ENCODE results near the gene APOBEC3A.

The APOBEC3A gene

GRCh38 chr22:38957046-38957770 is at the start of gene APOBEC3A:
Gene APOBEC3A, plus strand, starts transcription at chr22:38957609. Its CDS starts 83 bp downstream, at chr22:38957692.
- no peak for DNase-seq

DNA sequence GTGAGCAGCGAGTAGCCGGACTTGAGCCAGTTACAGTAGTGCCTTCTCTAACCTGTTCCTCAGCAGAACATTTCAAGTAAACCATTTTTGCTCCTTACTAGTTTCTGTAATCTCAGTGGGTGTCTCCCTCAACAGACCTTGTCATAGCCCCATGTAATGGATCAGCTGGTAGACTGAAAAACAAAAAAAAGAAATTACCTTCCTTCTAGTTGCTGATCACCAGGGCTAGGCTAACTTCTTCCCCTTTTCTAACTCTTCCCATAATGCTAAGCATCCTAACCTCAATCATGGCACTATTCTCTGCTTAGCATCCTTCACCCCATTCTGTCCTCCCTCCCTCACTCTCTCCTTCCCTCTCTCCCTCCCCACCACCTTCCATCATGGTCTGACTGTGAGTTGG is 49.6 kb upstream of the APOBEC3A start:
- DNase-seq: no peak

GRCh38 chr22:38911434-38911833 is 46.0 kb upstream of the APOBEC3A start:
- DNase-seq: no peak

GRCh38 chr22:38919631-38920190 is 37.7 kb upstream of the APOBEC3A start:
- DNase-seq: no peak

GRCh38 chr22:38921120-38921519 is 36.3 kb upstream of the APOBEC3A start:
- DNase-seq: no peak

- no peak for DNase-seq
Observed at GRCh38 chr22:38921806-38922205, 35.6 kb upstream of the APOBEC3A start.

DNA sequence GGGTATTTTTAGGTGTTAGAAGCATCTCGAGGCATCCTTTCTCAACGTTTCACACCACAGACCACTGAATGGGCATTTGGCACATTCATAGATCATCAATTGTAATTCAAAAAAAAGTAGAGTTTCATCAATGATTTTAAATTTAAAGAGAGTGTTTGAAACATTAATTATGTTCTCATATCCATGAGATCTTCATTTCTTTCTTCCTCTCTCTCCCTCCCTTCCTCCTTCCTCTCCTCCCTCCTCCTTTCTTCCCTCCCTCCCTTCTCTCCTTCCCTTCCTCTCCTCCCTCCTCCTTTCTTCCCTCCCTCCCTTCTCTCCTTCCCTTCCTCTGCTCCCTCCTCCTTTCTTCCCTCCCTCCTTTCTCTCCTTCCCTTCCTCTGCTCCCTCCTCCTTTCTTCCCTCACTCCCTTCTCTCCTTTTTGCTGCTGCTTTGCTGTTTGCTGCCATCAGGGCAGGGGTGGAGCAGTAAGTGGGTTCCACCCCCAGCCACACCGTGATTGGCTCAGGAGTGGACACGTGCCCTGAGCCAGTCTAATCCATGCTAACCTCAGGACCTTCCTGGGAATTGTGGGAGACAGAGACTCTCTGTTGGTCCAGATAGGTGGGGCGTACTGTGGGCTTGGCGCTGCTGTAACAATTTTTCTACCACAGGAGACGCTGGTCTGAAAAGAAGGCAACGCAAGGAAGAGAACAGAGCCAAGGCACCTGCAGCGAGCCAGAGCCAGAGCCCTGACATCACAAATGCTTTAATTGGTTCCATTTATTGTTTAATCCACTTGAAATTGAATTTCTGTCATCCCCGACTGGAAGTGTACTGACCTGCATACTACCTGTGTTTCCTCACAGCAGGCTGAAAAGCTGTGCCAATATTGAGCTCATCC is 33.7 kb upstream of the APOBEC3A start:
- DNase-seq: peak; percentile 83

- peak; percentile 73 for DNase-seq
Observed at GRCh38 chr22:38924347-38924952, 33.0 kb upstream of the APOBEC3A start.

DNA sequence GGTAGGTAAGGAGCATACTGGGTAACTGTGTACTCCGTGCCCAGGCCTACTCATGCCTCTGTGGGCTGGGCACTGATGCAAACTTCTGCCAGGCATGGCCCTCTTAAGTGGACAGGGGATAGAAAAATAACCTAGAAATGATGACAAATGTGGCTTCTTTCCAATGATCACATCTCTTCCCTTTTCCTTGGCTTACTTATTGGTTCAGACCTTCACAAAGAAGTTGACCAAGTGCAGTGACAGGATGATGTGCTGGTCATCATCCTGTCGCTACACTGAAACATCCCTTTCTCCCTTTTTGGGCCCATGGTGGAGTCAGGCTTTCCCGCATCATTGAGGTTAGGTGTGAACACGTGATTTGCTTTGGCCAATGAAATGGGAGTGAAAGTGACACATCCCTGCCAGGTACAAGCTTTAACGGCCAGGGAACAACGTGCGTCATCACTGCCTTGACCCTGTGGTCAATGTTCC is 31.8 kb upstream of the APOBEC3A start:
- no peak for DNase-seq

DNA sequence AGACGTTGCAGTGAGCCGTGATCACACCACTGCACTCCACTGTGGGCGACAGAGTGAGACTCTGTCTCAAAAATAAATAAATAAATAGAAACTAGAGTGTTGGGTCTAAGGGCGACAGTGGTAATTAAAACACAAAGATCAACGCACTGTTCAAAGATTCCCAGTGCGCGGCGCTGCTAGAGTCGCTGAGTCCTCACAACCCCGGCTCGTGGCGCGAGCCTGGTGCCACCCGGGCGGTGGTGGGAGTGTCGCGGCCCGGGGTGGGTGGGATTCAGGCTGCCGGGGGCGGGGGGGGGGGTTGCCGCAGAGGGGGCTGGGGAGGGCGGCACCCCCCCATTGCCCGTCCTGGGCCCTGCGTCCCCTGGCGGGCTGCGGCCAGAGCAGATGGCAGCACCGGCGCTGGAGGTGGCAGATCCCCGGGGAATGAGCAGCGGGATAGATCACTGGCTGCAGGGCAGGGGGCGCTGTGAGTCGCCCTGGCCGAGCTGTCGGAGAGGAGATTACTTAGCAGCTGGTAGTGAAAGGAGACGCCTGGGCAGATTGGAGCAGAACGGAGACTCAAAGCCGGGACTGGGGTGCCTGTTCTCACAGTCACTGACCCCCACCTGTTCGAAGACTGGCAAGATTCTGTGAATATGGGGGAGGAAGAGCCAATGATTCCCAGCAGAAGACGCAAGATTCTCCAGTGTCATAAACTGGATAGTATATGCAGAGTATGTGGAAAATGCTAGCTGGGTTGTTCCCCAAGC is 30.2 kb upstream of the APOBEC3A start:
- DNase-seq: peak; percentile 61

DNA sequence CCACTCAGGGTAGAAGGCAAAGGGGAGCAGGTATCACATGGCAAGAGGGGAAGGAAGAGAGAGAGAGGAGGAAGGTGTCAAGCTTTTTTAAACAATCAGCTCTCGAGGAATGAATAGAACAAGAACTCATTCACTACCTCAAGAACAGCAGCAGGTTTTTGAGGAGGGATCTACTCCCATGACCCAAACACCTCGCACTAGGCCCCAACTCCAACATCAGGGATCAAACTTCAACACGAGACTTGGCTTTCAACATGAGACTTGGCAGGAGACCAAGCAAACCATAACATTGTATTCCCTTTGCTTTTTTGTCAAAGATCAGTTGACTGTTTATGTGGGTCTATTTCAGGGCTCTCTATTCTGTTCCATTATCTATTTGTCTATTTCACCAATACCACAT is 26.9 kb upstream of the APOBEC3A start:
- no peak for DNase-seq

- DNase-seq: no peak
Observed at GRCh38 chr22:38935023-38935422, 22.4 kb upstream of the APOBEC3A start.

DNA sequence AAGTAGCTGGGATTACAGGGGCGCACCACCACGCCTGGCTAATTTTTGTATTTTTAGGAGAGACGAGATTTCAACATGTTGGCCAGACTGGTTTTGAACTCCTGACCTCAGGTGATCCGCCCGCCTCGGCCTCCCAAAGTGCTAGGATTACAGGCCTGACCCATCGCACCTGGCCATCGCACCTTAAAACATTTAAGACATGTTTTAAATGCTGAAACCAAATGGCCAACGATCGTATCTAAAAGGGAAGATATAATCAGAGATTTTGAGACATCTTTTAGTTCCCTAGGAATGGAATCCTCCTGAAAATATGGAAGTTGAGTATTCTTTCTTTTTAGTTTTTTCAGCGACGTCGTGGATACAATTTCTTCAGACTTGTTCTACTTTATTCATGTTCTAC is 21.8 kb upstream of the APOBEC3A start:
- DNase-seq: no peak

DNA sequence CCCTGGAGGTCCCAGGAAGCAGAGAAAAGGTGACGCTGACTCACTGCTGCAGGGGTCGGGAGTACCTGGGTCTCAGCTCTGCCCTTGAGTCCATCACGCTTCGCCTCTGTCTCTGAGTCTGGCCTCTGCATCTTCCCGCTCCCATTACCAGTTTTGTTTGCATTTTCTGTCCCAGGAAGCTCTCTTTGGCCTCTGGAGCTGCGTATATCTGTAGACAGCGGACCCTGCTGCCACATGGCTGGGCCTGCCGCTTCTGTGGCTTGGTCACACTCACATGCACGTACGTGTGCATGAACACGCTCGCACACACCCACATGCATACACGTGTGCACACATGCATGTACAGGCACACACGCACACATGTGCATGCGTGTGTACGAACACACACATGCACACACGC is 20.8 kb upstream of the APOBEC3A start:
- no peak for DNase-seq

DNA sequence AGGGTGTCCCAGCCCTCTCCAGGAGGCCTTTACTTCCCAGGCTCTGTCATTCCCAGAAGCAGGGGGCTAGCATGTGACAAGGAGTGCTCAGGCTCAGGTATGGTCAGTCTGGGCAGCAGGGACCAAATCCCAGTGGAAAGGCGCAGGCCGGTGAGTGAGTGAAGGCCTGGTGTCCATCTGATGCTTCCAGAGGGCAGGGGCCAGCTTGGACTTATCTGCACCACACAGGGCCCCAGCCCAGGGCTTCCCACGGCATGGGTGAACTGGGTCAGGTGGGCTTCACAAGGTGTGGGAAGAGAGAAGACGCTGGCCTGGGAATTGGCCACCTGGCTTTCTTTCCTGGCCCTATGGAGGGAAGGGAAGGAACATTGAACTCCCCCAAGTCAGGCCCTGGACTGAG is 20.4 kb upstream of the APOBEC3A start:
- no peak for DNase-seq

GRCh38 chr22:38937541-38937940 is 19.9 kb upstream of the APOBEC3A start:
- DNase-seq: no peak

GRCh38 chr22:38938221-38938620 is 19.2 kb upstream of the APOBEC3A start:
- DNase-seq: no peak

DNA sequence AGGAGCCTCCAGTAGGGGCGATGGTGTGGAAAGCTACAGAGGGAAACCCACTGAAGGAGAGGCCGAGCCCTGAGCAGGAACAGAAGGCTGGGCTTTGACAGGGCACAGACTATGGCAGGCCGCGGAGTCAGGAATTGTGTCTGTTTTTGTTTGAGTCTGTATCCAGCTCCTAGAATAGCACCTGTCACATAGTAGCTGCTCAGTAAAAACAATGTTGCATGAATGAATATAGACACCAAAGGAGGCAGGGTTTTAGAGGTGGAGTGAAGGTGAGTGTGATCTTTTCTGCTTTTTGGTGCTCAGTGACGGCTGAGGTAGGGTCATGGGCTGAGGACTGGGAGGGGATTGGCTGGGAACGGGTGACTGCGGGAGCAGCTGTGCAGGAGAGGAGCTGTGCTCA is 18.5 kb upstream of the APOBEC3A start:
- no peak for DNase-seq

DNA sequence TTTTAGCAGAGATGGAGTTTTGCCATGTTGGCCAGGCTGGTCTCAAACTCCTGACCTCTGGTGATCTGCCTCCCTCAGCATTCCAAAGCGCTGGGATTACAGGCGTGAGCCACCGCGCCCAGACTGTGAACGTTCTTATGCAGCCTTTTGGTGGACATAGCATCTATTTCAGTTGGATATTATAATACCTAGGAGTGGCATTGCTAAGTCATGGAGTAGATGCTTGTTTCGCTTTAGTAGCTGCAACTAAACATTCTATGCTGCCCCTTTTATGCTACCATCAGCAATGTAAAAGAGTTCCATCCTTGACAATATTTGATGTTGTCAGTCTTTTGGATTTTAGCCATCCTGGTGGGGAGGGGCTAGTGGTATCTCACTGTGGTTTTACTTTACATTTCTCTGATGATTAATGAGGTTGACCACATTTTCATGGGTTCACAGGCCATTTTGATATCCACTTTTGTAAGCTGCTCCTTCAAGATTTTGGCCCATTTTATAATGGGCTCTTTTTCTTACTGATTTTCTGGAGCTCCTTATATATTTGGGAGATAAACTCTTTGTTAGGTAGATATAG is 16.5 kb upstream of the APOBEC3A start:
- DNase-seq: no peak

DNA sequence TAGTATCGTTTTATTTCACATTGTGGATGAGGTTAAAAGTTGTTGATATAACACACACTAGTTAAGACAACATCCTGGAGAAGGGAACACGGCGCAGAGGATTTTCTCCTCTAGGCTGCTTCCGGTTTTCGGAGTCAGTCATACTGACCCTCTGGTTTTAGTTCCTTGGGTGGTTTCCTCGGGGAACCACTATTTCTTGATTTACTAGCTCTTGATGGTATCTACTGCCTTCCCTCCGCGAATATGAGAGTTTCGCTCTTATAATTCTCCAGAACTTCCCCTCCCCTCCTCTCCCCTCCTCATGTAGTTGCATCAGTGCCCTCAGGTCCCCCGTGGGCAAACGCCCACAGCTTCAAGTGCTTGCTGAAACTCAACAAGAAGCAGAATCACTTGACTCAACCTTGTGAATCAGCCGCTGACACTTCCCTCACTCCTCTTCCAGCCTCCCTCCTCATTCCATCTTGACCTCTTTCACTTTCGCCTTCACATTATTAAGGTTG is 15.9 kb upstream of the APOBEC3A start:
- no peak for DNase-seq

- no peak for DNase-seq
Observed at GRCh38 chr22:38942702-38943101, 14.7 kb upstream of the APOBEC3A start.

- no peak for DNase-seq
Observed at GRCh38 chr22:38943201-38943600, 14.2 kb upstream of the APOBEC3A start.

All from right forelimb (tissue), 1 donor.